Right kidney (tissue), 1 donor: Measurements from ENCODE around the gene CST1.
"Not testable (repeated sequence)": the region's sequence is repeated elsewhere in the genome, so short reads cannot be mapped to it uniquely, and the experiment has no call there.

Experiments used
- DNase-seq: peaks from one replicate; pipeline ENCODE4 v3.0.0-alpha.2; 2016

The CST1 gene

DNA sequence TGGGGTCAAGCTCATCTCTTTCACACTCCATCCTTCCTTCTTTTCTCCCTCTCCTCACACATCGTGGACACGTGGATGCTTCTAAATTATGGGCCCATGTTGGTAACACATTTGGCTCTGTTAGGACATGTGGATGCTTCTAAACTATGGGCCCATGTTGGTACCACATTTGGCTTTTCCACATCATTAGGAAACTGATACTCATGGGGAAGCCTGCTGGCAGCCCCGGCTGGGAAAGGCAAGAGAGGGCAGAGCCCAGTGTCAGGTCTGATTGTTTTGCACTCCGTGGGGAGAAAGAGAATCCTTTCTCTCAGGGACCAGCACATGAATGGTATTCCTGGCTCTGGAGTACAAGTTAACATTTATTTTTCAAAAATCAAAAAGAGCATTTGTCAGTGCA lies 4.0 kb upstream of the CST1 start:
- DNase-seq, result no peak

DNA sequence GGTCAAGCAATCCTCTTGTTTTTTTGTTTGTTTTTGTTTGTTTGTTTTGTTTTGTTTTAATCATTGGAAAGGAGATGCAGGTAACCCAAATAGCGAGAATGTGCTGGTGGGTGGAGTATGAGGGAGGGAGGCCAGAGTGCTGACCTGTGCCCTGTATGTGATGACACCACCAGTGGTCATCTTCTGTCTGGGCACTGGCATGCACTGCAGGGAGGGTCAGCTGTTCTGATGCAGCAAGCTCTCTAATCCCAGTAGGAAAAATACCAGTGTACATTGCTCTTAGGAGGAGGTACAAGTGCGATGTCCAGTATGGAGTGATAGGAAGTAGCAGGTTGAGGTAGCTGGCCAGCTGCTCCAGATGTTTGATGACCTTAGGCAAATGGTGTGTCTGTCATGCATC lies 2.9 kb upstream of the CST1 start:
- no peak for DNase-seq

DNA sequence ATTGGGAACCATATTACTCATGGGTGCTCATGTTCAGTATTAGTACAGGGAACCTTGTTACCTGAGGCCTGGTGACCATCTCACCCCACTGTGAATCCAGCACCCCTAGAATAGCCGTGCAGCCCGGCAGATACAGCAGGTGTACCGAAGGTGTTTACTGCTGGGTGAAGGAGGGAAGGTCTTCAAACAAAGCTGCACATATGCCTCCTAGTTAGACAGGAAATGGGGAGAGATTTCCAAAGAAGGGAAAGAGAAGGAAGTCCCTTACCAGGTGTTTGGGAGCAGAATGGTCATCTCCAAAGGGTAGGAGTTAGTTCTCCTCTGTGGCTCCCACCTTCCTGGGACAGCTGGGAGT lies 2.4 kb upstream of the CST1 start:
- DNase-seq, result no peak

DNA sequence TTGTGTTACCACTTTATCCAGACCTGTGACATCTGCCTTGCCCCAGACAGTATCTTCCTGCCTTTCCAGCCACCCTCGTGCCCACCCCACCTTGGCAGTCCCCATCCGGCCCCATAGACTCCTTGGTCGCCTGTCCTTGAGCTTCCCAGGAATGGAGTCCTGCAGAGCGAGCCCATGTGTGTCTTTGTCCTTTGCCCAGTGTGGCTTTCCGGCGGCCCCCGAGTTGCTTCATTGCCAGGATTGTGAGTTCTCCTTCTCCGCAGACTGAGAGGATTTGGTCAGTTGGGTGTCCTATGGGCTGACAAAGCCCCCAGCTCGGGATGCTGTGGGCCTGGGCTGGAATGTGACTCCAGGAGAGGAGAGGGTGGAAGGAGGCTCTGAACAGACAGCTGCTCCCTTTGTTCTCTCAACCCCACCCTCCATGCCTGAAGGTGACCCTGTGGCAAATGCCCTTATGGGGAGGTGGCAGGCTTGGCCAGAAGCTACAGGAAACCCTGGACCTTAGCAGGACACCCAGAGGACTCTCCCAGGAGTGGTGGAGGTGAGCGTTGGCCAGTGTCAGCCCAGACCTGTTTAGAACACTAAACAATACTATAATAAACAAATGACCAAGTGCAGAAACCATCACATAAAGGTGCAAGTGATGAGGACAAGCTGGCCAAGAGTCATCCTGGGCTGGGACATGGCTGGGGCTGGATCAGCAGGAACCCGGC lies 1.9 kb upstream of the CST1 start:
- no peak for DNase-seq

DNA sequence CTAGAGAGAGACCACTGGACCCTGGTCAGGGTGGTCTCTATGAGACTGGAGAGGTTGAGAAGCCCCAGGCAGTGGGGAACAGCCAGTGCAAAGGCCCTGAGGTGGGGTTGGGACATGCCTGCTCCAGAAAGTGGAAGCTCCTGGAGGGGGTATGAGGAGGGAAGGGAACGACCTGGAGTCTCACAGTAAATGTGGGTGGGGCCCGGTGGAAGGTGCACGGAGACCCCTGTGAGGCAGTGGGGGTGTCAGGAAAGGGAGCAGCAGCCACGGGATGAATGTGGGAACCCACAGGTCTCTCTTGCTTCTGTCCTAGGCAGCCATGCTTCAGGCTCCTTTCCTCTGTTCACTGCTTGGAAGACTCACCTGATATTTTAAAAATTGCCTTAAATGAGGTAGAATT lies 1.3 kb upstream of the CST1 start:
- DNase-seq, result no peak

- DNase-seq, result no peak
These were observed 989 bp downstream of the CST1 start for GRCh38 chr20:23749746-23750145.

DNA sequence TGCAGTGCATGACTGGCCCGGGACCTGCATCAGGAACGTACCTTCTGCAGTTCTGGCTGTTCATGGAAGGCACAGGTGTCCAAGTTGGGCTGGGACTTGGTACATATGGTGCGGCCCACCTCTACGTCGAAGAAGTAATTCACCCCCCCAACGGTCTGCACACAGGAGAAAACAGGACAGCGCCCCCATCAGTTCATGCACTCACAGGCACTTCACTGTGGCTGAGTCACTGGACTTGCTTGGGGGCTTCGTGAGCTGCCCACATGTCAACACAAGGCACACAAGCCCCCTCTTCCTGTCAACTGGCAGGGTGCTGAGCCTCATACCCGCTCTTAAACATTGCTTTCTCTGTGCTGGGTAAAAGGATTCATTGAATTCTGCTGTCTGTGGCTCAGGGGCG lies 1.8 kb downstream of the CST1 start:
- not testable (repeated sequence) for DNase-seq

GRCh38 chr20:23747551-23747950 lies 3.2 kb downstream of the CST1 start:
- DNase-seq, result not testable (repeated sequence)

DNA sequence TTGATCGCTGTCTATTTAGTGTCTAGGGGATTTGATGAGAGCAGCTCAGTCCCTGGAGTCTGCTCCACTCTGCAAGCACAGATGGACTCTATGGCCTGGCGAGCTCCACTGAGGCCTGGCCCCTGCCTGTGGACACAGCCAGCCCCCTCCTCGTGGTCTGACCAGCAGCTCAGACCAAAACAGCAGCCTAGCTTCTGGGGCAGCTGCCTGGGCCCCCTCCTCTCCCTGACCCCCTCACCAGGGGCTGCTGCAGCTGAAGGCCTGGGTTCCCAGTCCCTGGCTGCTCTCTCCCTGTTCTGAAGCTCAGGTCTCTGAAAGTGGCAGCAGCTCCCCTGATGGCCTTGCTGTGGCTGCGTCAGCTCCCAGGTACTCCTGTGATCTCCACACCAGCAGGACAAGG lies 3.6 kb downstream of the CST1 start:
- DNase-seq, result not testable (repeated sequence)

DNA sequence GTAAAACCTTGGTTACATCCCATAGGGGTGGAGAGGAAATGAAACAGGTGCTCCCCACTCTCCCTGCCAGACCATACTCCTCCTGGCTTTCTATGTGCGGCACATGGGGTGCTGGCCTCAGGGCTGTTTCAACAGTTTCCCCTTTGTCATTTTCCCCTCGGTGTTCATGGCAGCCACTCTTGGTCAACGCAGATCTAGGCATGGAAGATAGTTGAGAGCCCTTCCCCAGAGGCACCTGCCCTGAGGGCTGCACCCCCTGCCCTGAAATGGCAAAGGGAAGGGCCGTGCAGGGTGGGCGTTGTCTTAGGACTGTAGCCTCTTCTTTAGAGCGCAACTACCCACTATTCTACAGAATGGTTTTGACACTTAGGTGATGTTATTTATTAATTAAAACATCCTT lies 4.4 kb downstream of the CST1 start:
- DNase-seq, result no peak

DNA sequence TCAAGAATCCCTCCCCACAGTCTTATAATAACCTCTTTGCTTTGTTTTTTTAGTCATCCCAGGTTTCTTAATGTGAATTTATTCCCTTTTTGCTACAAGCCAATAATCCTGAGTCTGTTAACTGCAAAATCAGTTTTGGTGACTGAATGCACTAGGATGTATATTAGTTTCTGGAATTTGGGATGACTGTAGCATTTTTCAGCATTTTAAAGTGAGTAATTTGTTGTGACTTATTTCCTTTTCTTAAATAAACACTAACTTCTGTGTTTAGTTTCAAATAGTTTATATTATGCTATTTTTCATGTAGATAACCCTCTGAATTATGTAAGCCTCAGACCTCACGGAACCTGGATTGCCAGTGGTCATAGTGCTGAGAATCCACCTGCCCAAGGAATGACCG lies 5.5 kb downstream of the CST1 start:
- DNase-seq, result no peak

- DNase-seq, result no peak
These were observed 5.9 kb downstream of the CST1 start for GRCh38 chr20:23744817-23745216.

DNA sequence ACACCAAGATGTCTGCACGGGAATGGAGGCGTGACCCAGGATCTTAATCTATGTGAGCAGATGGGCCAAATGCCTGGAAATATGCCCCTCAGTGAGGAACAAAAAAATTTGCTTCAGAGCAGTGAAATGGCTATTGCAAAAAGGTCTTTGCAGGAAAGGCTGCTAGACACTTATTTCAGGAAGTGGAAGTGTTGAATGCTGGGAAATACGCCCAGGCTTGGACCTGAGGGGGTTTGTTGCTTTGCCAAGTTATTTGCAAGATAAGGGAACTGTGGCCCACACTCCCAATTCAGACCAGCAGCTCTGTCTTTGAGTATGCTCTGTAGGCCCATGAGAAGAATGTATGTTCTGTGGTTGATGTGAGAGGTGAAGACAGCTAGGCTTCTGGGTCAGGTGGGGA lies 15.3 kb downstream of the CST1 start:
- not testable (repeated sequence) for DNase-seq

DNA sequence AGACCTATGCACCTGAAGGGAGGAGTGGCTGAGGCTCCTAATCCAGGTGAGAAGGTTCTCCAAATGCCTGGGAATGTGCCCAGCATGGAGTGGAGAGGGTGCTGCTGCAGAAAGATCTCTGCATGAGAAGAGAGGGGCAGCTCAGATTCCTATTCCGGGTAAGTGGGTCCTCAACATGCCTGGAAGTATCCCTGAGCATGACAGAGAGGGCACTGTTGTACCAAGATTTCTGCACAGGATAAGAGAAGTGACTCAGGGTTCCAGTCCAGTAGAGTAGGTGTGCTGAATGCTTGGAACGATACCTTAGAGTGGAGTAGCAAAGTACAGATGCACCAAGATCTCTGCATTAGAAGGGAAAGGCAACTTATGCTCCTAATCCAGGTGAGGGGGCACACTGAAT lies 15.8 kb downstream of the CST1 start:
- not testable (repeated sequence) for DNase-seq

DNA sequence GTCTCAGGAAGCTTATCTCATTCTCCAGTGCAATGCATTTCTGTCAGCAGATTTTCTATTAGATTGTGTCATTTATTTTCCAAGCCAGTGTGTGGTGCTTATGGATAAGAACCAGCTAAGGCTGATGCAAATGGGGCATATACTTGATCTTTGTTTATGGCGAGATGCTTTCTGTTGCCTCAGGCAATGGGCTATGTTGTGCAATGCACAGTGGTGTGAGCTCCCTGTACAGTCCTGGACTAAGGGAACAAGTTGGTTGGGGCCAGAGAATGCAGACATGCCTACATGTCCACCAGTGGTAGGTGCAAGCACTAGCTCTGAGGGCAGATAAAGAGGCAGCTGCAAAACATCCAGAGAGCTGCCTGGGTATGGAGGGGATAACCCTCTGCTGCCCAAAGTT lies 16.3 kb downstream of the CST1 start:
- DNase-seq, result not testable (repeated sequence)

DNA sequence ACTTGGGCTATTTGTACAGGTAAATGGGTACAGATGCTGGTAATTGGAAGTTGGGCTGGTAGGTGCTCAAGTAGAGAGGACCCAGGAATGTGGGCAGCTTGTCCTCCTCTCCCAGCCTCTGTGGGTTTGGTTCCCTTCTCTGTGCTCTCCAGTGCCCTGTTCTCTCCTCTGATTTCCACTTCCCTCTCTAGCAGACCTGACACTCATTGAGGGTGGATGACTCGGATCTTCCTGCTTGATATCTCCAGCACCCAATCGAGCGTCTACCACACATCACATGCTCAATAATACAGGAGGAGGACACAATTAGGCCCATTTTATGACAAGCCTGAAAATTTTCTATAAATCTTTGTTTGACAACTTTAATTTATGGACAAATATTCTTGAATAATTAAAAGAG lies 23.7 kb downstream of the CST1 start:
- DNase-seq, result no peak

- no peak for DNase-seq
These were observed 25.6 kb downstream of the CST1 start for GRCh38 chr20:23725102-23725501.

GRCh38 chr20:23723659-23724307 lies 27.0 kb downstream of the CST1 start:
- DNase-seq, result peak; percentile 13

DNA sequence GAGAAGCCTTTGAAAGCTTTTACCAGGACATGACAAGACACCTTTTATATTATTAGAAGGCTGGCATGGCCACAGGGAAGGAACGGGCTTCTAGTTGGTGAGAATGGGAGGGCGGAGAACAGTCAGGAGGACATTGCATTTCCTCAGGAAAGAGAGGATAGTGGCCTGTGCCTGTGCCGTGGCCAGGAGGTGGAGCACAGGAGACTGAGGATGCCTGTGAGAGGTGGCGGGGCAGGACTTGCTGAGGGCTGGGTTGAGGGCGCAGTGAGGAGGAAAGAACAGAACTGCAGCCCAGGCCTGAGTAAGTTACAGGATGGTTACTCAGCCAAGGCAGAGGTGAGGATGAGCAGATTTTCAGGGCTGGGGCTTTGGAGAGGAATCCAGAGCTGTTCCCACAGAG lies 27.9 kb downstream of the CST1 start:
- DNase-seq, result not testable (repeated sequence)

DNA sequence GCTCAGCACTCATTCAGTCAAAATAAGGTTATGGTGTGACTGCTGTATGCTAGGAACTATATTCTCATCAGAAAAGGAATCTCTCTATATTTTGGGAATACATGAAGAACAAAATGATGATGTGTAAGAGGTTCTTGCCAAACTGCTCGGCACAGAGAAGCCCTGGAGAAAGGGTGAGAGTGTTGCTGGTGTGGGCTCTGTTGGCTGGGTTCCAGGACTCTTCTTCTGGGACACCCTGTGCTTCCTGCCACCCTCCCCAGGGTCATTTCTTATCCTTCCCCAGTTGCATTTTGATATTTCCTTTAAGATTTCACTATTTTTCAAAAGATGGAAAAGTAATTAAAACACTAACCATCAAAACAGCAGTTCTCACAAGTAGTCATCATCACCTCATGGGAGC lies 28.8 kb downstream of the CST1 start:
- DNase-seq, result no peak

DNA sequence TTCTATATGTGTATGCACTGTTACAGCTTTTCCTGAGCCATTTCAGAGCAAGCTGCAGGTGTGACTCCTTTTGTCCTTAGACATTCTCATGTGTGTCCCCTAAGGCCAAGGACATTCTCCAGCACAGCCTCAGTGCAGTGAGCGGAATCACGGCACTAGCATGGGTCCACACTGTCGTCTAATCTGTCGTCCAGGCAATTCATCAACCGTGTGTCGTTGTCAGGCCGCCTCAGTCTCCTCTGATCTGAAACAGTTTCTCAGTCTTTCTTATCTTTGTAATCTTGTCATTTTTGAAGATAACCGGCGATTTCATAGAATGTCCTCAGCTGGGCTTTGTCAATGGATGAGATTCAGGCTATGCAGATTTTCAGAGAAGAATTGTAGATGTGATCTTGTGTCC lies 31.4 kb downstream of the CST1 start:
- DNase-seq, result not testable (repeated sequence)

- DNase-seq, result not testable (repeated sequence)
These were observed 39.0 kb downstream of the CST1 start for GRCh38 chr20:23711778-23712177.

DNA sequence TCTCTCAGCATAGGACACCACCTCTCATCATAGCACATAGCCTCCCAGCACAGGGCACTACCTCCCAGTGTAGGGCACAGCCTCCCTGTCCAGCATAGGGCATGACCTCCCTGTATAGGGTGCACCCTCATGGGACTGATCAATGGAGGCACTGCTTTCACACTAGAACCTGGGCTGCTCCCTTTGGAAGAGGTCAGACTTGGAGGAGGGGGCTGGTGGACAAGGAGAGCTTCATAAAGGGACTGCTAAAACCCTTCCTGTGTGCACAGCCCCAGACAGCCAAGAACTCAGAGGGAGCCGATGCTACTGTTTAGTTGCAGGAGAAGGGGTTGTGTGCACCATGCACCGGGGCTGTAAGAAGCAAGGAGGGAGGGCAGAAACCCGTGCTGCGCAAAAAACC lies 40.0 kb downstream of the CST1 start:
- no peak for DNase-seq

DNA sequence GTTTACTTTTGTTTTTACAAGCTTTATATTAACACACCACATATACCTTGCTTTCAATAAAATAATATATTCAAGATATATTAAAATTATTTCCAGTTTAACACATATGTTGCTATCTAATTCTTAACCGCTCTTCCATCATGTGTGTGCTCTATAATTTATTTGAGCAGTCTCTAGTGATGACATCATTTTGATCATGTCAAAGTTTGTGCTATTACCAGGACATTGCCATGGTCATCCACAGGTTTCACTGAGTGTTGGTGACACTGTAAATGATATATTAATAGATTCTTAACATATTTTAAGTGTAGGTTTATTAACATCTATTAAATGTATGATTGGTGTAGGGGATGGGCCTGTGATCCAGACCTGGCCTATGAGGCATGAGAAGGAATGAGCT lies 44.8 kb downstream of the CST1 start:
- DNase-seq, result no peak

- no peak for DNase-seq
These were observed 48.7 kb downstream of the CST1 start for GRCh38 chr20:23702021-23702420.
